Stimulated activated CD4-positive, alpha-beta T cell treated with anti-CD3 and anti-CD28 coated beads, TNF-alpha, amount 100 ng/mL, for 4 hours (primary cell): ENCODE data around the gene MYO3B.

Experiments used
- DNase-seq, 3 experiments: peaks; one replicate each; pipeline ENCODE4 v3.0.0-alpha.2; 2020; ENCODE audit warnings: low read depth in 3 of 3

MYO3B gene

GRCh38 chr2:170305711-170306110 is 127.8 kb downstream of the MYO3B start:
- DNase-seq: no peak

DNA sequence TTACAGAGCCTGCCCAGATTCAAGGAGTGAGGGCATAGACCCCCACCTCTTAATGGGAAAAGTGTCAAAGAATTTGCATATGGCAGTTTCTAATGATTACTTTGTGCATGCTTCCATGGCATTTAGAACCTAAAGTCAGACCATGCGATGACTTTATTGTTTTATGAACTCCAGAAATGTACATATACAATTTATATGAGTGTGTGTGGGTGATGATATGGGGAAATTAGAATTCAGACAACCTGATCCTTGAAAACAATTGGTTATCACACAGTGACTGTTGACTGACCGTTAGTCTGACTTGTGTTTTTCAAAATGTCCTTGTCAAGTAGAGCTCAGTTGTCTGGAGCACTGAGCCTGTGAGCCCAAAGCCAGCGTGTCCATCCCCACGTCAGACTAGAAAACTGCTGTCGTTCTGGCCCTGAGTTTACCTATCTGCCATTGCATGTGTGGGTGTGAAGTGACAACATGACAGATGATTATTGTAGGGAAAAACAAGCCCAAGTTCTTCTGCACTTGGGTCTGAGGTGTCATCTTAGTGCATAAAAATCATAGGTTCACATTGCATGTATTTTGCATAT is 128.4 kb downstream of the MYO3B start:
- DNase-seq: no peak

DNA sequence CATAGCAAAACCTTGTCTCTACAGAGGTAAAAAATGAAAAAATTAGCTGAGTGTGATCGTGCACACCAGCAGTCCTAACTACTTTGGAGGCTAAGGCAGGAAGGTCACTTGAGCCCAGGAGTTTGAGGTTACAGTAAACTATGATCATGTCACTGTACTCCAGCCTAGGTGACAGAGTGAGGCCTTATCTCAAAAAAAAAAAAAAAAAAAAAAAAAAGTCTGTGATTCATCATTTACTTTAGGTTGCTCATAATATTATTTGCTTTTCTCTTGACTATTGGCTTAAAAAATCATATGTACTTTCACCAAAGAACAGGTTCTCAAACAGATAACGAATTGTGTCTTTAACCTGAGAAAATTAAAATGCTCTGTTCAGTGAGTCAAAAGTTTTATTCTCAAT is 129.1 kb downstream of the MYO3B start:
- no peak for DNase-seq

- no peak for DNase-seq
Measured at GRCh38 chr2:170307555-170308351, 129.8 kb downstream of the MYO3B start.

DNA sequence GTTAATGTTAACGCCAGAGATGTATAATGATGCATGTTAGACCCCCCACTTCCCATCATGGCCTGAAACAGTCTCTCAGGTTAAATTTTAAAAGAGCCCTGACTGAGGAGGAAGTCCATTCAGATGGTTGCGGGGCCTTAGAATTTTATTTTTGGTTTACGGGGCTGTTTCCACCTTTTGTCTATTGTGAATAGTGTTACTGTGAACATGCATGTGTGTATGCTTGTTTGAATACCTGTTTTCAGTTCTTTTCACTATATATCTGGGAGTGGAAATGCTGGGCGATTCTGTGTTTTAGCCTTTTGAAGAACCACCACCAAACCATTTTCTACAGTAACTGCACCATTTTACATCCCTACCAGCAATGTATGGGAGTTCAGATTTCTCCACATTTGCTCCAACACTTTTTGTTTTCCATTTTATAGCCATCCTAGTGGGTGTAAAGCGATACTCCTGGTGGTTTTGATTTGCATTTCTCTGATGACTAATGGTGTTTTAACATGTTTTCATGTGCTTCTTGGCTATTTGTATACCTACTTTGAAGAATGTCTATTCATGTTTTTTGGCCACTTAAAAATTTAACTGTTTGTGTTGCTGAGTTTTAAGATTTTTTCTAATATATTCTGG is 133.0 kb downstream of the MYO3B start:
- DNase-seq: no peak

GRCh38 chr2:170313347-170313991 is 135.5 kb downstream of the MYO3B start:
- DNase-seq: no peak

- no peak for DNase-seq
Measured at GRCh38 chr2:170313992-170314348, 136.0 kb downstream of the MYO3B start.

GRCh38 chr2:170314744-170315447 is 136.9 kb downstream of the MYO3B start:
- DNase-seq: no peak

DNA sequence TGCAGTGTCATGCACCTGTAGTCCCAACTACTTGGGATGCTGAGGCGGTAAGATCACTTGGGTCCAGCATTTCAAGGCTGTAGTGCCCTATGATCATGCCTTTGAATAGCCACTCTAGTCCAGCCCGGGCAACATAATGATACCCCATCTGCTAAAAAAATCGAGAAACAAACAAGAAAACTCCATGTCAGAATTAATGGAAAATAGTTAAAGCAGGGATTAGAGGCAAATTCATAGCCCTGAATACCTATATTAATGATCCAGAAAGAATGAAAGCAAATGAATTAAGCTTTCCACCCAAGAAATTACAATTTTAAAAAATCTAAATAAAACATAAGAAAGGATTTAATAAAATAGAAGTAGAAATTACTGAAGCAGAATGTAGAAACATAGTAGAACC is 143.0 kb downstream of the MYO3B start:
- no peak for DNase-seq

GRCh38 chr2:170321526-170321925 is 143.6 kb downstream of the MYO3B start:
- DNase-seq: no peak

DNA sequence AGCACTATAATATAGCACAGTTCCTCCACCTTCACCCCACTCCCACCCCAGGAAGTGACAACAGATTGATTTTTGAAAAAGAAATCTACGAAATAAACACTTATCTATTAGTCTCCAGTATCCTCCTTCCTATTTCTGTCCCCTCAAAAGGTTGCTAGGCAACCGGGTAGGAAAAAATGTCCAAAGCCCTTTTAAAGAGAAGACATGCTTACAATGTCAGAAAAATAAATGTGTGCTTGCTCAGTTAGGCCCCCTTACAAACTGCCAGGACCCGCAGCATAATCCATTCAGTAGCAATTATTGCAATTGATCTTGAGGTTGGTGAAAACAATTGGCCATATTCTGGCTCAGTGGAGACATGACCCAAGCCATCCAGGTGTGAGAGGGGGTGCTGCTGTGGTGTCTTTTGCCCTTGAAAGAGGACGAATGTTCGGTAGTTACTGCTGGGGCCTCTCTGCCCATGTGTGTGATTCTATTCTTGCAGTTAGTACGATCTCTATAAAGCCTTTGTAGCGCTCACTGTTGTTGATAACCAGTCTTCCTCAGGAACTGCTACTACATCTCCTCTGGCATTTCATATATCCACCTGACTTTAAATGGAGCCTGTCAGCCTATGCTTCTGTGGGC is 144.3 kb downstream of the MYO3B start:
- no peak for DNase-seq

DNA sequence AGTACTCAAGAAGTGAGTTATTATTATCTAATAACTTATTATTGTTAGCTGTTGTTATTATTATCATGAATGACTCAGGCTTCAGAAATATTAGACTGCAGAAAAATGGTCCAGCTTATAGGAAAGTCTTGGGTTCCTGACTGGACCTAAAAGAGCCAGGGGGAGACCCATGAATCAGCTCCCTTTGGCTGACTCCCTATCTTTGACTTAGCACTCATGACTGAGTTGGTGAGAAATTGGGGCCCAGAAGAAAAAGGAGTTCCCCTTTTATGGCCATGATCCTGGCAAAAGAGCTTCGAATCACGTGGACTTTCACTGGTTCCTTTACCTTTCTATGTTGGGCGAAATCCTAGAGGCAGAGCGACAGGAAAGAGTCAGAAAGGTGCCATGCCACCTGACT is 145.8 kb downstream of the MYO3B start:
- DNase-seq: no peak

DNA sequence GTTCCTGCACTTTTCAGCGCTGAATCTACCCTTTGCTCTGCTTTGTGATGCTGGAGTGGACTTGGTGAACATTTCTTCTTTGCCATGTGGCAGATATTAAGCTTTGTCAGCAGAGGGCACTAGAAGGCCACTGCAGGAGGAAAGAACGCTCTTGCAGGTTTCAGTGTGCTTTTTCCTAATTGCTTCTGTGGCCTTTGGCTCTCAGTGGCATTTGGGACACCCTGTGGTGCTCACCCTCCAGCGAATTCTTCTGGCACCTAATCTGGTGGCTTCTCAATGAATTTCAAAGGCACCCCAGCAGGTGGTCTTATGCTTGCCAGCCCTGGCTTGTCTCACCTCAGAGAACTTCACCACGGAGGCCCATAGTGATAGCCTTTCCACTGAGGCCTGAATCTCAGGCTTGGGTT is 146.7 kb downstream of the MYO3B start:
- DNase-seq: no peak

DNA sequence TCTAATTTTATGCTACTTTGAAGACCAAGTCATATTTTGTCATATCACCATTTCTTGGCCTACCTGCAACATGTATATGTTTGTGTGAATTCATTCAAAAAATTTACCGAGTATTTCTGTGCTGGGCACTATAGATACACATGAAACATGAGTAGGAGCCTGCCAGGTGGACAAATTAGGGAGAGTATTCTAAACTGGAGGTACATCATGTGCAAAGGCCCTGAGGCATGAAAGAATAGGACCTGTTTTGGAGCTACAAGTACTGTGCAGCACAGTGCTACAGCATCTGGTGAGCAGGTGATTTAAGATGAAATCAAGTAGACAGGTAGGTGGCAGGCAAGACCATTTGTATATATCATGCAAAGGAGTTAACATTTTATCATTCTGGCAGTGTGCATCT is 152.9 kb downstream of the MYO3B start:
- no peak for DNase-seq

GRCh38 chr2:170332676-170333402 is 154.9 kb downstream of the MYO3B start:
- DNase-seq: no peak

DNA sequence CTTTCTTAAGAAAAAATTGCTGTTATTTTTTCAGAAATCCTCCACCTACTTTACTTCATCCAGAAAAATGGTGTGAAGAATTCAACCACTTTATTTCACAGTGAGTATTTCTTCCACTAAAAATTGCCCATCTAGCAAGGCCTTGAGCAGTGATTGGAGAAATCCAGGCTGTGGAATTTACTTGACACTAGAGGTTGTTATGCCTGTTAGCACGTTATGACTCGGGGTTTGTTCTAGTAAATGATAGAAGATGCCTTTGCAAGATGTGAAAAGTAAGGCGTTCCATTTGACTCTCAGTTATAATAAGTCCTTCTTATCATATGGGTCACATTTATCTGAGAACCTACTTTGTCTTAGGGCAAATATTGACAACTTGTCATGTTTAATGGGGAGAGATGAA is 157.4 kb downstream of the MYO3B start:
- no peak for DNase-seq

- DNase-seq: no peak
Measured at GRCh38 chr2:170336408-170336807, 158.5 kb downstream of the MYO3B start.

DNA sequence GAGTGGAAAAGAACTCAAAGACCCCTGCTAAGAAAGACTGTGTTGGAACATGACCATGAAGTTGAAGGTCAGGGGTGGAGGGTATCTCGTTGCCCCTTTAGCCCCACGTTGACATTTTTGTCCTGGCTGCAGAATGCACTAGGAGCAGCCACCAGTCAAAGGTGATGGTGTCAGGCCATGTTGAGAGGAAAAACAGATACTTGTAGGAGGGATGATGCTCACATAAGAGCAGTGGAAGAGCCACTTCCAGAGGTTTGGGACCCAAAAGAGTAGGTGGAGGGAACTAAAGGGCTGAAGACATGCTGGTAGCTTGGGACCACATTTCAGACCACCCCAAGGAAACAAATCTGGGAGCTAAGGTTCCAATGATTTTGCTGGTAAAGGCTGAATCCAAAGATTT is 159.0 kb downstream of the MYO3B start:
- no peak for DNase-seq

DNA sequence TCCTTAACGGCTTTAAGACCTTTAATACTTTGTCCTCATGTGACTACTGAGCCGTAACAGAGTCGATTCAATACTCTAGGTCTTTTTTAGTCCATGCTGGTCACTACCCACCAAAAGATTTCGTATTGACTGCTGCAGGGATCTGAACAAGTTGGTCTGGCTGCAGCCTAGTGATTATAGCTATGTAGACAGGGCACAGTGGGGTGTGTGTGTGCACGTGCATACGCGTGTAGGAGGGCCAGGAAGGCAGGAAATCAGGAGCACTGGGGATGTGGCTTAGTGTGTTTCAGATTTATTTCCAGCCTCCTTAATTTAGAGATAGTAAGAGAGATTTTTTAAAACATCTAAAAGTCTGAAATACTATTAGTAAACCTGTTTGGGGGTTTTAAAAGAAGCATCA is 161.4 kb downstream of the MYO3B start:
- no peak for DNase-seq

DNA sequence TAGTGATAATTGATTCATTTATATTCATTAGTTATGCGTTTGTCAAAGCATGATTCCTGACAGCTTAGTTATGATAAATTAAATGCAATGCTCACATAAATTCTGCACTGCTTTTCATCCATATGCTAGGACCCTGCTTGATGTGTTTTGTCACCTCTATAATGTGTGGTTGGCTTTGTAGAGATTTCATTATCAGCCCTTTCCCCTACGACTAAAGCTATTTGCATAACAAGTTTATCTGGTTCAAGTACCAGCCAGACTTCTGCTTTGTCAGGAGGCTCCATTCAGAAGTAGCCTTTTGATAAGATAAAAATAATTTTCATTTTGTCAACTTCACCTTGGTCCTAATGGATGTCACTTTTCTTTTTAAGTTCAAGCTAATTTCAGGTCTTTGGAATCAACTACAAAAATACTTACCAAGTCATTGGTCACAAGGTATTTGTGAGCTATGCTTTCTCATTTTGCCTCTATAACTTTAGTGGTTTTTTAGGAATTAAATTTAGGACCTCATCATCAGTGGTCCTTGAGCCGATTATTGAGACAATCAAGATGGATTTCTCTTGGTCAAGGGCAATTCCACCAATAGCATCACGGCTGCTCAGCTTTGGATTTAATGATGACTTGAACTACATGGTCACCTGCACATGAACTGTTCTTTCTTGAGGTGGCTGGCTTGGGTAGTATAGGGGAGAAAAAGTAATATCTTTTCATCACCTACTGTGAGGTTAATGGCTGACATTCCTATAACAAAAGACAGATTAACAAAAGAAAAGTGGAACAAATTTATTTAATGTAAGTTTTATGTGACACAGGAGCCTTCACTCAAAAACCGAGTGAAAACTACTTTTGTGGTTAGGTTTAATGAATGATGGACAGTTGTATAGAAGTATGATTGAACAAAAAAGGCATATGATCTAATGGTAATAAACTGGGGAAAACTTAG is 162.1 kb downstream of the MYO3B start:
- DNase-seq: no peak
